ENCODE data around the gene KIAA1755. TPM values are rescaled to one million over a fixed set of nuclear protein-coding genes. Genes with fewer than 3 reads are reported as not detected.

KIAA1755 gene
- total RNA-seq, 1 donor from 2014 or later, result 0.32 TPM

GRCh38 chr20:38231531-38232121 lies 28.9 kb downstream of the KIAA1755 start:
- peak; percentile 51 for ATAC-seq

DNA sequence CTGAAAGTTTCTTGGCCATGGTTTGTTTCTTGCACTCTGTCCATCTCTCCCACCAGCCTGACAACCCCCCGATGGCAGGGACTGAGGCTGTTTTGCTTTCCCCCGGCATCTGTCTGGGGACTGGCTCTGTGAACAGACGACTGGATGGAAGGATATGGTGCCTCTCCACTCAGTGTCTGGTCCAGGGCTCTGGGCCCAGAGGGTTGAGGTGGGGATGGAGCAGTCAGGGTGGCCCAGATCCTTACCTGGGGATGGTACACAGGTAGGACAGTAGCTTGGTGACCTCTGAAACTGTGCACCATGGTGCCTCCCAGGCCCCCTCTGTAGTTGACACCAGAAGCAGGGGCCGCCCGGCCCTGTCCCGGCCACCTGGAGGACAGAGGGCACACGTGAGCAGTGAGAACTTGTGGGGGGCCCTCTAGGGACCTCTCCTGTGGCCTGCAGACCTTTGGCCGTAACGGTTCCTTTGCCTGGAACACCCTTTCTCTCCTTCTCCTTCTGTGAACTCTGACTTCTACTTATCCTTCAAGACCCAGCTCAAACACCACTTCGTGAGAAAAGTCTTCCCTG lies 29.5 kb downstream of the KIAA1755 start:
- no peak for ATAC-seq

- ATAC-seq, result no peak
These were observed 30.3 kb downstream of the KIAA1755 start for GRCh38 chr20:38230253-38230551.

- no peak for ATAC-seq
These were observed 30.9 kb downstream of the KIAA1755 start for GRCh38 chr20:38229376-38230252.

DNA sequence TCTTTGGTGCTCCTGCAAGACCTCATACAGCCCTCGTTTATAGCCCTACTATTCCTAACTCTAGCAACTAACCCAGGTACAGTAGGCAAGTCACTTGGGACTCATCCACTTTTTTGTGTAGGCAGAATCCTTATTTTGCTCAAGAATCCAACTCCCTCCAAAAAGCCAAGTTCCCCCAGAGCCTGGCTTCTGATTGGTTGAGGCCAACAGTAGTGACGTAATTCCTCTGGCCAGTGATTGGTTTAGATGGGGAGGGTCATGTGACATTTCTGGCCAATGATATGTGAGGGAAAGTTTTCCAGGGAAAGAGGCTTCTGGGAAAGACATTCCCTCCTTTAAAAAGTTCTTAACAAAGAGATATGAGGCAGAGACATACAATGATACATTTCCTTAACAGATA lies 32.1 kb downstream of the KIAA1755 start:
- ATAC-seq, result no peak

GRCh38 chr20:38227420-38228360 lies 32.8 kb downstream of the KIAA1755 start:
- ATAC-seq, result no peak

DNA sequence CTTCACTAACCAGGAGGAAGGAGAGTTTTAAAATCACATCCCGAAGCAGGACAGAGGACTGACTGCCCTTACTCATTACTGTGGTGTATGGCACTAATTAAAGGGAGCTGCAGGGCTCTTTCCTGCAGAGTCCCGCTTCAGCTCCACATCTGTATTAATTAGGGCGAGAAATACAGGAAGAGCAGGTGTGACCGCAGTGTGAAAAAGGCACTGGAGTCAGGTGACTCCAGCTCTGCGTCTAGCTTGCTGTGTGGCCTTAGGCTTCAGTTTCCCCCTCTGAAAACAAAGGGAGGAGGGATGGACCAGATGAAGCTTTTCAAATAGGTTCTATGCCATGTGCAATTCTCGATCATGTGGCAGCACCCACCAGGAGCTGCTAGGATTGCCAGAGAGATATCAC lies 34.0 kb downstream of the KIAA1755 start:
- ATAC-seq, result peak; percentile 80

DNA sequence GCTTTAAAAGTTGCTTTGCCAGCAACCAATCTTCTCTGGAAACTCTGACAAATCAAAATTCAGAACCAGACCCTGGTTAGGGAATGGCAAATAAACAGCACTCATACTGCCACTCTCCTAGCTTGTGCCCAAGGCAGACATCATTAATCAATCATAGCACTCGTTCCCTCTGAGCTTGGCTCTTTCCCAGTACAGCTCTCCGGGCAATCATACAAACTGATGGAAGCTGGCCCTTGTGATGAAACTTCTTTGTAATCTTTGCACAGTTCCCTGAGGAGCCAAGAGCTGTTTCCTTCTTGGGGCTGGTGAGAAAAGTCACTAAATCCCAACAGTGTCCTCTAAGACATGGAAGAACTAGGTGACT lies 34.7 kb downstream of the KIAA1755 start:
- ATAC-seq, result no peak

GRCh38 chr20:38225240-38225899 lies 35.2 kb downstream of the KIAA1755 start:
- ATAC-seq, result no peak

GRCh38 chr20:38224531-38224930 lies 36.0 kb downstream of the KIAA1755 start:
- no peak for ATAC-seq

DNA sequence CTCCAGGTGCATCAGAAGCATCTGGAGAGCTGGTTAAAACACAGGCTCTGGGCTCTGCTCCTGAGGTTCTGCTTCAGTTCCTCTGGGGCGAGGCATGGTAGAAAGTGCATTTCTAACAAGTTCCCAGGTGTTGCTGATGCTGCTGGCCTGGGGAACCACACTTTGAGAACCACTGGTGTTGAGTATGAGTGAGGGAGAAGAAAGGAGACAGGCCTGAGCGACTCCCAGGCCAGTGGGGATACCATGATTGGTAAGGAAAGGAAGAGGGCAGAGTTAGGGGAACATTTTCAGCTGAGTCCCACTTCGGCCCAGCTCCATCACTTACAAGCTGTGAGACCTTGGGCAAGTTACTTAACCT lies 36.8 kb downstream of the KIAA1755 start:
- no peak for ATAC-seq

- ATAC-seq, result no peak
These were observed 37.4 kb downstream of the KIAA1755 start for GRCh38 chr20:38222923-38223742.

DNA sequence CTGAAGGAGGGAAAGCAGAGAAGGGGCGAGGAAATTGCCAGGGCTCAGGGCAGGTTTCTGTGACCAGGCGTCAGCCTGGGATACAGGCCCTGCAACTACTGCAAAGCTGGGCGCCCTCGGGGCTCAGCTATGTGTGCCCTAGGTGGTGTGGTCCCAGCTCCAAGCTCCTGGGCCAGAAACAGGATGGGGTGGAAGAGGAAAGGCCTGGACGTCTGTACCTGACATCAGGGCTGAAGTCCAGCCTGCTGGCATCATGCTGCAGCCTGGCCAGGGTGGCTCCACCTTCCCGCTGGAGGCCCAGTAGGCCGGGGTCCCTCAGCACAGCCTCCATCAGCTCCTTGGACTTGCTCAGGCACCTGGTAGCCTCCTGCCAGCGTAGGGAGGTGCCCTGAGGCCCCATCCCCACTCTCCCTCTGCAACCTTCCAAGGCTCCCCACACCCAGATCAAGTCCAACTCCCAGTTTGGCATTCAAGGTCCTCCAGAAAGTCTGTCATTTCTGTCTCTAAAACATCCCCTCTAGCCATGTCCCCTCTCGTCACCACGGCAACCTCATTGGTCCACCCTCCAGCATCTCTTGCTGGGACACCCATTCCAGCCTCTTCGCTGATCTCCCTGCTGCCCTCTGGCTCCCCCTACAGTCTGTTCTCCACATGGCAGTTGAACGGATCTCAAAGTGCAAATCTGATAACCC lies 38.2 kb downstream of the KIAA1755 start:
- peak; percentile 46 for ATAC-seq

GRCh38 chr20:38221119-38221589 lies 39.4 kb downstream of the KIAA1755 start:
- ATAC-seq, result peak; percentile 55

DNA sequence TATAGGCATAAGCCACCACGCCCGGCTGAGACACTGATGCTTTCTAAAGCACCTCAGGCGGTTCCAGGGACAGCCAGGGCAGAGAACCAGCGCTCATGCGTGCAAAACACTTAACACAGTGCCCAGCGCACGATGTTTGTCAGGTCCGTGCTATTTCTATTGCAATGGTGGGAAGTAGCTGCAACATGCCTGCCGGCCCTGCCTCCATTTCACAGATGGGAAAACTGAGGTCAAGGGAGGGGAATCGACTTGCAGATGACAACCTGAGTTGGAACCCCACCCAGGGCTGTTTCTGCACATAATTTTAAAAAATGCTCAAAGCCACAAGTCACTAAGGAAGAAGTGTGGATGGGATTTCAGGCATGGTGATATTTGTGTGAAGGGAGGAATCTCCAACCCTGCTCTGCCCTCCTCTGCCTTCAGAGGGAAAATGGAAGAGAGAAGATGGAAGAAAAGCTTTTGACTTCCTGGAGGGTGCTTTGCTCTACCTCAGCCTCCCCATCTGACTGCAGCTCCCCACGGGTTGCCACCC lies 39.9 kb downstream of the KIAA1755 start:
- ATAC-seq, result no peak

GRCh38 chr20:38219006-38219950 lies 41.3 kb downstream of the KIAA1755 start:
- no peak for ATAC-seq

DNA sequence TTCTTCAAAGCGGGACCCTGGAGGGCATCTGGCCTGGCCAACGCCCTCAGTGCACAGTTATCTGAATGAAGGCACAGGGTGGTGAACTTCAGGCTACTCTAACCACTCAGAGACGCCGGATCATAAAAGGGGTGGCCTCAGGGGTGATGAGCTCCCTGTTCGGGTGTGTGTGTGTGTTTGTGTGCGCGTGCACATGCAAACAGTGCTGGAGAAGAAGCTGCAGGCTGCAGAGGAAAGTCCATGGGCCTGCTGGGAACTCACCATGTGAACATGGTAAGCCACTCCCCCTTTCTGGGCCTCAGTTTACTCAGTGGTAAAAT lies 42.0 kb downstream of the KIAA1755 start:
- no peak for ATAC-seq

GRCh38 chr20:38217791-38218565 lies 42.6 kb downstream of the KIAA1755 start:
- no peak for ATAC-seq
